Stimulated activated memory B cell treated with anti-CD40 and anti-IgM and Interleukin-4, amounts not matched to agents 10 μg/mL and 1 μg/mL and 100 μg/mL, for 72 hours (primary cell): ENCODE data around the gene ZNF24.

Experiments used
- ATAC-seq: fragments of 150-1000 bp; cut with Tn5 transposase; 2 replicates; pipeline ENCODE4 v1.10.0; 2021
- H3K27ac Mint-ChIP-seq: one replicate; pipeline ENCODE4 v1.8.0; 2022; ENCODE audit warnings: mild to moderate bottlenecking, mixed read lengths
- H3K27me3 Mint-ChIP-seq: one replicate; pipeline ENCODE4 v1.8.0; 2022; ENCODE audit warnings: mixed read lengths
- H3K36me3 Mint-ChIP-seq: one replicate; pipeline ENCODE4 v1.8.0; 2022; ENCODE audit warnings: mixed read lengths
- H3K4me1 Mint-ChIP-seq: one replicate; pipeline ENCODE4 v1.8.0; 2022; ENCODE audit warnings: mixed read lengths
- H3K4me3 Mint-ChIP-seq: one replicate; pipeline ENCODE4 v1.8.0; 2022; ENCODE audit warnings: mild to moderate bottlenecking, moderate library complexity, mixed read lengths
- H3K9me3 Mint-ChIP-seq: one replicate; pipeline ENCODE4 v1.8.0; 2022; ENCODE audit warnings: mixed read lengths

Gene ZNF24

GRCh38 chr18:35371412-35372195 lies 27.4 kb upstream of the ZNF24 start:
- no peaks in the 10 kb centered on the region for H3K9me3 Mint-ChIP-seq
- ATAC-seq: no peak
- no peaks in the 10 kb centered on the region for H3K27me3 Mint-ChIP-seq
- H3K27ac Mint-ChIP-seq: no peak overlapping the region
- no peak overlapping the region for H3K4me3 Mint-ChIP-seq
- H3K4me1 Mint-ChIP-seq: peaks cover 6% of the 10 kb centered on the region
- peaks cover 6% of the 10 kb centered on the region for H3K36me3 Mint-ChIP-seq

GRCh38 chr18:35369126-35369525 lies 24.9 kb upstream of the ZNF24 start:
- ATAC-seq: no peak
- H3K27me3 Mint-ChIP-seq: no peaks in the 10 kb centered on the region
- H3K36me3 Mint-ChIP-seq: peaks cover 6% of the 10 kb centered on the region
- no peak overlapping the region for H3K4me3 Mint-ChIP-seq
- H3K27ac Mint-ChIP-seq: no peak overlapping the region
- no peaks in the 10 kb centered on the region for H3K4me1 Mint-ChIP-seq
- H3K9me3 Mint-ChIP-seq: no peaks in the 10 kb centered on the region

GRCh38 chr18:35368595-35368994 lies 24.4 kb upstream of the ZNF24 start:
- no peaks in the 10 kb centered on the region for H3K27me3 Mint-ChIP-seq
- H3K4me3 Mint-ChIP-seq: no peak overlapping the region
- H3K36me3 Mint-ChIP-seq: peaks cover 6% of the 10 kb centered on the region
- no peaks in the 10 kb centered on the region for H3K4me1 Mint-ChIP-seq
- H3K9me3 Mint-ChIP-seq: no peaks in the 10 kb centered on the region
- no peak for ATAC-seq
- H3K27ac Mint-ChIP-seq: no peak overlapping the region

GRCh38 chr18:35362531-35362930 lies 18.3 kb upstream of the ZNF24 start:
- Mint-ChIP-seq H3K27ac (no peak overlapping the region), H3K4me1 (no peaks in the 10 kb centered on the region), H3K27me3 (no peaks in the 10 kb centered on the region), H3K9me3 (no peaks in the 10 kb centered on the region), H3K36me3 (no peaks in the 10 kb centered on the region), H3K4me3 (no peak overlapping the region)
- ATAC-seq: no peak

GRCh38 chr18:35361570-35362321 lies 17.5 kb upstream of the ZNF24 start:
- H3K27ac Mint-ChIP-seq: no peak overlapping the region
- no peaks in the 10 kb centered on the region for H3K4me1 Mint-ChIP-seq
- no peak overlapping the region for H3K4me3 Mint-ChIP-seq
- no peaks in the 10 kb centered on the region for H3K27me3 Mint-ChIP-seq
- ATAC-seq: no peak
- no peaks in the 10 kb centered on the region for H3K9me3 Mint-ChIP-seq
- H3K36me3 Mint-ChIP-seq: no peaks in the 10 kb centered on the region

- peaks cover 5% of the 10 kb centered on the region for H3K36me3 Mint-ChIP-seq
- peak; percentile 95 for ATAC-seq
- H3K27me3 Mint-ChIP-seq: no peaks in the 10 kb centered on the region
- H3K9me3 Mint-ChIP-seq: peaks cover 8% of the 10 kb centered on the region
- H3K27ac Mint-ChIP-seq: no peak overlapping the region
- no peaks in the 10 kb centered on the region for H3K4me1 Mint-ChIP-seq
- no peak overlapping the region for H3K4me3 Mint-ChIP-seq
These were observed 11.0 kb upstream of the ZNF24 start for GRCh38 chr18:35355140-35355618.

GRCh38 chr18:35352778-35353177 lies 8.6 kb upstream of the ZNF24 start:
- Mint-ChIP-seq H3K4me1 (no peaks in the 10 kb centered on the region), H3K4me3 (no peak overlapping the region), H3K27me3 (no peaks in the 10 kb centered on the region), H3K36me3 (peaks cover 5% of the 10 kb centered on the region), H3K27ac (no peak overlapping the region), H3K9me3 (peaks cover 8% of the 10 kb centered on the region)
- ATAC-seq: no peak

- H3K27ac Mint-ChIP-seq: no peak overlapping the region
- ATAC-seq: no peak
These were observed 8.1 kb upstream of the ZNF24 start for GRCh38 chr18:35352283-35352682.

GRCh38 chr18:35348001-35348400 lies 3.8 kb upstream of the ZNF24 start:
- H3K4me1 Mint-ChIP-seq: peaks cover 34% of the 10 kb centered on the region
- peaks cover 11% of the 10 kb centered on the region for H3K36me3 Mint-ChIP-seq
- H3K9me3 Mint-ChIP-seq: peaks cover 8% of the 10 kb centered on the region
- ATAC-seq: no peak
- H3K4me3 Mint-ChIP-seq: no peak overlapping the region
- H3K27me3 Mint-ChIP-seq: no peaks in the 10 kb centered on the region
- H3K27ac Mint-ChIP-seq: no peak overlapping the region

More at GRCh38 chr18:35352283-35352682, 8.1 kb upstream of the ZNF24 start:
- H3K27me3 Mint-ChIP-seq: no peaks in the 10 kb centered on the region
- no peaks in the 10 kb centered on the region for H3K4me1 Mint-ChIP-seq
- peaks cover 8% of the 10 kb centered on the region for H3K9me3 Mint-ChIP-seq
- no peak overlapping the region for H3K4me3 Mint-ChIP-seq
- H3K36me3 Mint-ChIP-seq: peaks cover 5% of the 10 kb centered on the region

- no peak for ATAC-seq
- Mint-ChIP-seq H3K4me3 (peak overlapping the region; percentile 87), H3K9me3 (no peaks in the 10 kb centered on the region), H3K36me3 (peaks cover 6% of the 10 kb centered on the region), H3K27ac (peak overlapping the region; percentile 83), H3K4me1 (peaks cover 41% of the 10 kb centered on the region), H3K27me3 (no peaks in the 10 kb centered on the region)
These were observed 1.7 kb upstream of the ZNF24 start for GRCh38 chr18:35345950-35346349.

- Mint-ChIP-seq H3K9me3 (no peaks in the 10 kb centered on the region), H3K36me3 (peaks cover 6% of the 10 kb centered on the region), H3K27me3 (no peaks in the 10 kb centered on the region), H3K27ac (peak overlapping the region; percentile 83), H3K4me3 (peak overlapping the region; percentile 87), H3K4me1 (peaks cover 41% of the 10 kb centered on the region)
- peak; percentile 61 for ATAC-seq
These were observed 1.3 kb upstream of the ZNF24 start for GRCh38 chr18:35345460-35345921.

- Mint-ChIP-seq H3K4me3 (peak overlapping the region; percentile 87), H3K9me3 (no peaks in the 10 kb centered on the region), H3K27ac (peak overlapping the region; percentile 83), H3K27me3 (no peaks in the 10 kb centered on the region), H3K4me1 (peaks cover 46% of the 10 kb centered on the region), H3K36me3 (peaks cover 12% of the 10 kb centered on the region)
- no peak for ATAC-seq
These were observed 678 bp upstream of the ZNF24 start for GRCh38 chr18:35344736-35345459.

- no peaks in the 10 kb centered on the region for H3K9me3 Mint-ChIP-seq
- H3K27ac Mint-ChIP-seq: peak overlapping the region; percentile 83
- H3K4me1 Mint-ChIP-seq: peaks cover 60% of the 10 kb centered on the region
- peaks cover 26% of the 10 kb centered on the region for H3K36me3 Mint-ChIP-seq
- no peak for ATAC-seq
- H3K4me3 Mint-ChIP-seq: peak overlapping the region; percentile 87
- H3K27me3 Mint-ChIP-seq: no peaks in the 10 kb centered on the region
These were observed 708 bp downstream of the ZNF24 start for GRCh38 chr18:35343488-35343935.

- H3K9me3 Mint-ChIP-seq: no peaks in the 10 kb centered on the region
- no peak overlapping the region for H3K4me3 Mint-ChIP-seq
- H3K27me3 Mint-ChIP-seq: no peaks in the 10 kb centered on the region
- peaks cover 37% of the 10 kb centered on the region for H3K4me1 Mint-ChIP-seq
- no peak for ATAC-seq
- H3K36me3 Mint-ChIP-seq: peaks cover 75% of the 10 kb centered on the region
- no peak overlapping the region for H3K27ac Mint-ChIP-seq
These were observed 6.9 kb downstream of the ZNF24 start for GRCh38 chr18:35337286-35337685.

- H3K4me1 Mint-ChIP-seq: peaks cover 37% of the 10 kb centered on the region
- H3K36me3 Mint-ChIP-seq: peaks cover 75% of the 10 kb centered on the region
- no peak for ATAC-seq
- H3K9me3 Mint-ChIP-seq: no peaks in the 10 kb centered on the region
- H3K27me3 Mint-ChIP-seq: no peaks in the 10 kb centered on the region
- H3K4me3 Mint-ChIP-seq: no peak overlapping the region
- H3K27ac Mint-ChIP-seq: no peak overlapping the region
These were observed 8.4 kb downstream of the ZNF24 start for GRCh38 chr18:35335866-35336265.
